ENCODE results near the gene ARHGDIG.

GRCh38 chr16:275041-275641, 5.2 kb upstream of the ARHGDIG start:
- TF ChIP-seq EP300 (IDR thresholded peaks at IDR 0.05) (no peak), CTCF (IDR thresholded peaks at IDR 0.05) (no peak), POLR2A (IDR thresholded peaks at IDR 0.05) (no peak), POLR2AphosphoS5 (IDR thresholded peaks at IDR 0.05) (no peak)
